HTR-8/SVneo (cell line): ENCODE data around the gene ST3GAL3.
"Not testable (repeated sequence)": the region's sequence is repeated elsewhere in the genome, so short reads cannot be mapped to it uniquely, and the experiment has no call there.

Experiments
- DNase-seq: peaks from one replicate; pipeline ENCODE4 v3.0.0; 2011; ENCODE audit warnings: low spot score, mixed read lengths; ENCODE audit not compliant: insufficient read length
- FAIRE-seq: peaks from 2 replicates; lab custom pipeline; 2011; peaks lifted over from hg19 to GRCh38; lab: Jason Lieb, UNC

Gene ST3GAL3

GRCh38 chr1:43809097-43809673 is 101.8 kb downstream of the ST3GAL3 start:
- FAIRE-seq (no peak), DNase-seq (no peak)

DNA sequence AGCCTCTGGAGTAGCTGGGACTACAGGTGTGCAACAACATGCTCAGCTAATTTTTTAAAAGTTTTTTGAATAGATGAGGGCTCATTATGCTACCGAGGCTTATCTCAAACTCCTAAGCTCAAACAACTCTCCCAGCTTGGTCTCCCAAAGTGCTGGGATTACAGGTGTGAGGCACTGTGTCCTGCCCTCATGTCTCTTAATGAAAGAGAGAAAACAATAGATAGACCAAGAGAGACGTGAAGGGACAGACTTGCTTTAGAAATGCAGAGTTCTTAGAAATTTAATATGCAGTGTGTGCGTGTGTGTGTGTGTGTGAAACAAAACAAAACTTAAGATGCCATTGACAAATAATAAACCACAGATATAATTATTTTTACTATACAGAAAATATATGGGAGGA is 105.2 kb downstream of the ST3GAL3 start:
- FAIRE-seq (no peak), DNase-seq (no peak)

DNA sequence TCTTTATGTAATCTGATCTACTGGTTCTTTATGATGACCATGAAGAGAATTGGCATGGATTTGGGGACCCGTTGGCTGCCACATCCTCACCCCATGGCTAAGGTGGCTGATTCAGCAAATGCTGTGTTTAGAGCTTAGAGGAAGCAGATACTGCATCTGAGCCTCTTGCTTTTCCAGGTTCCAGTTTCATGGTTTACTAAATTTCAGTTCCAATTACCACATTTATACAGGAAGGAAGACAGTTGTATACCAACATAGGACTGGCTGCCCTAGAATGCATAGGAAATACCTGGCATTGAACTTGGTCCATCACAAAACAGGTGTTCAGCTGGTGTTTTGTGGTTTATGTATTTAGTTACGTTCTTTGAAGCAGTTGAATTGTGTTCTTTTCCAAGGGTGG is 107.1 kb downstream of the ST3GAL3 start:
- FAIRE-seq, result no peak
- DNase-seq, result no peak

DNA sequence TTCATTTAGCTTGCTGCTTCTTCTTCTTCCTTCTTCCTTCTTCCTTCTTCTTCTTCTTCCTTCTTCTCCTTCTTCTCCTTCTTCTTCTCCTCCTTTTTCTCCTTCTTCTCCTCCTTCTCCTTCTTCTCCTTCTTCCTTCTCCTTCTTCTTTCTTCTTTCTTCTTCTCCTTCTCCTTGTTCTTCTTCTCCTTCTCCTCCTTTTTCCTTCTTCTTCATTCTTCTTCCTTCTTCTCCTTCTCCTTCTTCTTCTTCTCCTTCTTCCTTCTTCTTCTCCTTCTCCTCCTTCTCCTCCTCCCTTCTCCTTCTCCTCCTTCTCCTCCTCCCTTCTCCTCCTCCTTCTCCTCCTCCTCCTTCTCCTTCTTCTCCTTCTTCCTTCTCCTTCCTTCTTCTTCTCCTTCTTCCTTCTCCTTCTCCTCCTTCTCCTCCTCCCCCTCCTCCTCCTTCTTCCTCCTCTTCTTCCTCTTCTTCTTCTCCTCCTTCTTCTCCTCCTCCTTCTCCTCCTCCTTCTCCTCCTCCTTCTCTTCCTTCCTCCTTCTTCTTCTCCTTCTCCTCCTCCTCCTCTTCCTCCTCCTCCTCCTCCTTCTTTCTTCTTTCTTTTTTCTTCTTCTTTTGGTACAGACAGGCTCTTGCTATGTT is 110.1 kb downstream of the ST3GAL3 start:
- FAIRE-seq (no peak), DNase-seq (no peak)

DNA sequence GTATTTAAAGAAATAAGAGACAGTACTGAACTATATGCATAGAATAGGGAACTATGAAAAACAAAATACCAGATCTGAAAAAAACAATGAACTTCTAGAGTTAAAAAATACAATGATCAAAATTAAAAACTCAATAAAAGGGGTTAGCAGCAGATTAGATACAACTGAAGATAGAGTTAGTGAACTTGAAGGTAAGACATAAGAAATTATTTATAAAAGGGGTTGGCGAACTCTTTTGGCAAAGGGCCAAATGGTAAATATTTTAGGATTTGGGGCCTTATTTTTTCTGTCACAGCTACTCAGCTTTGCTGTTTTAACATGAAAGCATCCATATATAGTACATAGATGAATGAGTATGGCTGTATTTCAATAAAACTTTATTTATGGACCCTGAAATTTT is 111.4 kb downstream of the ST3GAL3 start:
- FAIRE-seq, result no peak

DNA sequence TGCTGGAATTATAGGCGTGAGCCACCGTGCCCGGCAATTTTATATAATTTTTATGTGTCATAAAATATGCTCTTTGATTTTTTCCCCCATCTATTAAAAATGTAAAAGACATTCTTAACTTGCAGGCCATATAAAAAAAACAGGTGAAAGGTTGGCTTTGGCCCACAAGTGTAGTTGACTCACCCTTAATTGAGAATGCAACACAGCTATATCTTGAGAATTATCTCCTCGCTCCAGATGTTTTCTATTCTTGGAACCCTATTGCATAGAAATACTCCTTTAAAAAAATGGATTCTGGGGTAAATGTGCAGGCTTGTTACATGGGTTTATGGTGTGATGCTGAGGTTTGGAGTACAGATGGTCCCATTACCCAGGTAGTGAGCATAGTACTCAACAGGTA is 112.0 kb downstream of the ST3GAL3 start:
- FAIRE-seq, result no peak
- DNase-seq, result no peak

More for the DNA sequence above, 111.4 kb downstream of the ST3GAL3 start:
- no peak for DNase-seq

- FAIRE-seq, result no peak
- DNase-seq, result no peak
Observed at GRCh38 chr1:43821471-43821870, 114.1 kb downstream of the ST3GAL3 start.

DNA sequence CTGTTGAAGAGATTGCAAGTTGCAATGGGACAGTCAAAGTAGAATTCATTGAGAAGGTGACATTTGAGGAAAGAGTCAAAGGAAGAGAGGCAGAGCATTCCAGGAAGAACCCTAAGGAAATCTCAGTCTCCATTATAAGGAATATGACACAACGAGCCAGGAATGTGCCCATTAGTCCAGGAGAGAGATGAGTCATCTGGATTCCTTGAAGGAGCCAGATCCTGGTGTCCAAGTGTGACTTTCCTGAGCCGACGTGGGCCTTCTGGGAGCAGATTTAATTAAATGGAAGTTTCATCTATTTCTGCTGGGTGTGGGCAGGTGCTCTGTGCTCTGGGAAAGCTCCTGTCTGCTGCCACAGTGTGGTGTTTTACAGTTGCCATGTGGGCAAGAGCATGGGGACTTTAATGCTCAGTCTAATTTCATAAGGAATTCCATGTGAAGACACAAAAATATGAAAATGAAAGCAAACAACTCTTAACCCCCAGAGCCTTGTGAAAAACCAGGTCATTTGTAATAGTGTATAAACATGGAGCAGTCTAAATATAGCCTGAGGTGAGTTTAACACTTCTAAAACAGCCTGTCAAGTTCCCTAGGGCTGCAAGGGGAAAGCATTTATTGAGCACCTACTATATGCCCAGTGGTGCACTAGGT is 114.8 kb downstream of the ST3GAL3 start:
- DNase-seq (peak; percentile 80), FAIRE-seq (peak; percentile 81)

- DNase-seq (no peak), FAIRE-seq (no peak)
Observed at GRCh38 chr1:43824795-43825194, 117.5 kb downstream of the ST3GAL3 start.

GRCh38 chr1:43828574-43828973 is 121.2 kb downstream of the ST3GAL3 start:
- FAIRE-seq, result no peak
- DNase-seq, result no peak

- FAIRE-seq (no peak), DNase-seq (no peak)
Observed at GRCh38 chr1:43830802-43831201, 123.5 kb downstream of the ST3GAL3 start.

- FAIRE-seq, result no peak
- DNase-seq, result no peak
Observed at GRCh38 chr1:43831851-43832250, 124.5 kb downstream of the ST3GAL3 start.

DNA sequence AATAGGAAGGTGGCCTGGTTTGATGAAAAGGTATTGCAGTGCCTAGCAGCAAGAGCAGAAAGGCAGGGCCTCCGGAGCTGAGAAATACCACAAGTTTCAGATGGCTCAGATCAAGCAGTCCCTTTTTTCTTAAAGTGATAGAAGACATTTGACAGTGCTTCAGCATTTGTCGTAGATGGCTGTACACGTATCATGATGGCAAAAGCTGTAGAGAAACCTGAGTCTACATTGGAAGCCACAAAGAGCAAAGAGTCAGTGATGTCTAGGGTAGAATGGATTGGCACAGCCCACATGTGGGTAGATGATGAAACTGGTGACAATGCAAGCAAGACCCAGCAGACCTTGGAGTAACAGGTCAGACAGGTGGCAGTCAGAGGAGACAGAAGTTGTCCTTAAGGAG is 124.9 kb downstream of the ST3GAL3 start:
- FAIRE-seq (no peak), DNase-seq (no peak)

GRCh38 chr1:43832998-43833397 is 125.7 kb downstream of the ST3GAL3 start:
- DNase-seq (no peak), FAIRE-seq (no peak)

- FAIRE-seq, DNase-seq: not testable (repeated sequence)
Observed at GRCh38 chr1:43833902-43834279, 126.6 kb downstream of the ST3GAL3 start.

DNA sequence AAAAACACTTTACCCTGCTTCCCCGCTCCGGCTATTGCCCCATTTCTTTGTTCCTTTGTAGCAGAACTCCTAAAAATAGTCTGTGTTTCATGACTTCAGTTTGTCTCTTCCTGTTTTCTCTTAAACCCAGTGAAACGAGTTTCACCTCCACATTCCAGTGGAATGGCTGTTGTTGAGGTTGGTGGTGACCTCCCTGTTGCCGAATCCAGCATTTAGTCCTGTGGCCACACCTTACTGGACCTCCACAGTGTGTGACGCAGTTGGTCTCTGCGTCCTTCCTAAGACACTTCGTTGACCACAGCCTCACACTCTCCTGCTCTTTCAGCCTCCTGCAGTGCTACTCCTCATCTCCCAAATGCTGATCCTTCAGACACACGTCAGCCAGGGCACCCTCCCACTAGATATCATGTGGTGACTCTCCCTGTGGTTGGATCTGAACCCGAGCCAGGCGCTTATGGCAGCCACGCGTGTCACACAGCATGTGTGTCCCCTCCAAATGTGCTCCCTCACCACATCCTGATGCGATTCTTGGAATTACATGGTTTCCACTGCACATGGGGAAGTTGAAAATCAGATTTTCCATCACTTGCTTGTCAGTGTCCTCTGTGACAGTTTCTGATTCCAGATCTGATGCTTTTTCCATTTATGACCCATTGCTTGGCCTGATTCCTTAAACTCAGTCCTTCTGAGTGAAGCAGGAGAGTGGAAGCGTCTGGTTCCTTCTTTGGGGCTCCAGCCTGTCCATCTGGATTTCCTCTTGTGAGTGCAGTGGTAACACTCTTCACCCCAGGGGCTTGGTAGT is 127.1 kb downstream of the ST3GAL3 start:
- FAIRE-seq, result no peak
- no peak for DNase-seq

DNA sequence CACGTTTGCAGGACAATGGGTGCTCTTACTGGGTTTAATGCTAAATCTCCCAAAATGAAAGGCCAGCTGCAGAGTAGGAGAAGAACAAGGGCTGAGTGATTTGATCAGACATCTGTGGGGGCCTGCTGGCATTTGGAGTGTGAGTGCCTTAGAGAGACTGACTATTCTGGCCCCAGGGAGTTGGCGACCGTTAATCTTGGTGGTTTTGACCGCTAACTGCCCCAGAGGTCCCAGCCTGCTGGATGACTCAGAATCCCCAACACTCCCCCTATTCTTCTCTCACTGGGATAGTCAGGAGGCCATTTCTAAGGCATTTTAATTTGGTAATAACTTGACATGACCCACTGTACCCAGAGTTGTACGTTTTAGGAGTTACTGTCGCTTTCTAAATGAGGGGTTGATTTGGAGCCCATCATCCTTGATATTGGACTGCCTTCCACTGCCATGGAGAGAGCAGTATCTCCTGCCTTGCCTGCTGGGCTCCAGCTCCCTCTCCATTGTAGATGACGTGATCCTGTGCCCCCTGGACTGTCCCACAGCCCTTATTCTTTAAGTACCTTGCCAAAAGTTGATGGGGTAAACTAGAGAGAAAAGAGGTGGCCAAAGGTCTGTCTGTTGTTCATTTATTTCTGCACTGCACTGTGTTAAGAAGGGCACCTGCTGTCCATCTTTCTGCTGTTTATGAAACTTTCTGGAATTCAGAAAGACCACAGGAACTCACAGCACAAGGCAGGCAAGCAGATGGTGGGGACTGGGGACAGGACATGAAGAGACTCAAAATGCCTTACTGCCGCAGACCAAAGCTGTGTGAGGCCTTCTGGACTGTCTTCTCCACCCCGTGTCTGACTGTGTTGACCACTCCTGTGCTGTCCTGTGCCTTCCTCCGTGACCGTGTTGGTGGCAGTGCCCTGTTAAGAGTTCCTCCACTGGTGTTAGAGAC is 128.0 kb downstream of the ST3GAL3 start:
- FAIRE-seq (no peak), DNase-seq (peak; percentile 86)

GRCh38 chr1:43836267-43836951 is 129.1 kb downstream of the ST3GAL3 start:
- DNase-seq, result peak; percentile 67
- FAIRE-seq, result peak; percentile 85

DNA sequence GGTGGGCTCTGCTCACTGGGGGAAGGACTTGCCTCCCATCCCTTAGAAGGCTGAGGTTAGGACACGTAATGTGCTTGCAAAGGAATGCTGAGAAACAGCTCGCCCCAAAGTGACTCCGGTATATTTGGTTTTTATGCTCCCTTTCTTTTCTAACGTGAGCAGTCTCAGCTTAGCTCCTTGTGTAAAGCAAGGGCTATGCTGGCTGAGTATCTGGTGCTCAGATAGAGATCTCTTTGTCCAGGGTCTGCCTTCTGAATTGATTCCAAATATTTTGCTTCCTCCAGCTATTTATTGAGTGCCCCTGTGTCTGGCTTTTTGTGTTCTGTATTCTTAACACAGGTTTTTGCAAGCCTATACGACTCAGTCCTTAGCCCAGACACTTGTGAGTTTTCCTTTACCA is 131.7 kb downstream of the ST3GAL3 start:
- FAIRE-seq (no peak), DNase-seq (no peak)
